DOHH2 (cell line): ENCODE measurements around the gene INPP4B.

Source experiments
- H3F3A ChIP-seq: fragments of 200-600 bp; sonication (generic), shearing (Covaris generic); 2 replicates; pipeline ENCODE4 v1.6.0; 2016; ENCODE audit warnings: antibody characterized with exemption, mild to moderate bottlenecking; ENCODE audit not compliant: control insufficient read depth, insufficient read depth
- H3K27ac ChIP-seq: fragments of 200-600 bp; sonication (generic); 2 replicates; pipeline ENCODE4 v1.5.1; 2014; ENCODE audit warnings: low read depth, mild to moderate bottlenecking, low read length, moderate library complexity
- H3K27me3 ChIP-seq: fragments of 200-600 bp; sonication (generic); 2 replicates; pipeline ENCODE4 v1.6.1; 2014; ENCODE audit warnings: mild to moderate bottlenecking, low read length, mixed read lengths; ENCODE audit not compliant: control insufficient read depth
- H3K36me3 ChIP-seq: fragments of 200-600 bp; sonication (generic); 2 replicates; pipeline ENCODE4 v1.6.1; 2014; ENCODE audit warnings: mild to moderate bottlenecking, low read length, moderate library complexity, mixed read lengths; ENCODE audit not compliant: control insufficient read depth
- H3K4me1 ChIP-seq: fragments of 200-600 bp; sonication (generic); 2 replicates; pipeline ENCODE4 v1.6.1; 2014; ENCODE audit warnings: mild to moderate bottlenecking, low read length, mixed read lengths; ENCODE audit not compliant: control insufficient read depth
- H3K4me2 ChIP-seq: fragments of 200-600 bp; sonication (generic); 2 replicates; pipeline ENCODE4 v1.6.0; 2014; ENCODE audit warnings: mild to moderate bottlenecking, low read length, moderate library complexity
- H3K4me3 ChIP-seq: fragments of 200-600 bp; sonication (generic); 2 replicates; pipeline ENCODE4 v1.5.1; 2014; ENCODE audit warnings: mild to moderate bottlenecking, low read length, mixed read lengths
- H3K79me2 ChIP-seq: fragments of 200-600 bp; sonication (generic); 2 replicates; pipeline ENCODE4 v1.6.1; 2014; ENCODE audit warnings: mild to moderate bottlenecking, low read length, mixed read lengths; ENCODE audit not compliant: control insufficient read depth
- H3K9me2 ChIP-seq: fragments of 200-600 bp; sonication (generic); replicated peaks from 2 replicates; pipeline ENCODE4 v1.6.1; 2014; ENCODE audit warnings: mild to moderate bottlenecking, low read length, mixed read lengths; ENCODE audit not compliant: control insufficient read depth
- H3K9me3 ChIP-seq: fragments of 200-600 bp; sonication (generic); 2 replicates; pipeline ENCODE4 v1.6.1; 2014; ENCODE audit warnings: antibody characterized with exemption, low read length, mixed read lengths; ENCODE audit not compliant: control insufficient read depth, insufficient read depth
- H4K20me1 ChIP-seq: fragments of 200-600 bp; sonication (generic); 2 replicates; pipeline ENCODE4 v1.6.0; 2014; ENCODE audit warnings: low read depth, mild to moderate bottlenecking, antibody characterized with exemption, low read length, moderate library complexity; ENCODE audit not compliant: control insufficient read depth, insufficient read depth
- CTCF ChIP-seq: fragments of 200-600 bp; sonication (generic); IDR thresholded peaks from one replicate; pipeline ENCODE4 v1.5.1; 2014; ENCODE audit warnings: antibody characterized with exemption, mild to moderate bottlenecking, low read depth, low read length; ENCODE audit not compliant: poor library complexity, severe bottlenecking
- EZH2phosphoT487 ChIP-seq: fragments of 200-600 bp; sonication (generic); IDR thresholded peaks from 2 replicates; pipeline ENCODE4 v1.6.1; 2017; ENCODE audit warnings: borderline replicate concordance, mild to moderate bottlenecking, antibody characterized with exemption, low read length, moderate library complexity, mixed read lengths

The INPP4B gene

GRCh38 chr4:142005519-142005918 is 840.6 kb downstream of the INPP4B start:
- Histone ChIP-seq H3K27ac (no peak overlapping the region), H3K4me1 (no peaks in the 10 kb centered on the region)

GRCh38 chr4:141999446-142000143 is 846.5 kb downstream of the INPP4B start:
- Histone ChIP-seq H3K4me3 (no peak overlapping the region), H3K79me2 (no peaks in the 10 kb centered on the region), H3K4me1 (no peaks in the 10 kb centered on the region), H4K20me1 (no peaks in the 10 kb centered on the region), H3K9me2 (no peaks in the 10 kb centered on the region), H3K27me3 (no peaks in the 10 kb centered on the region), H3K9me3 (no peaks in the 10 kb centered on the region), H3K4me2 (no peak overlapping the region), H3K36me3 (no peaks in the 10 kb centered on the region), H3F3A (no peaks in the 10 kb centered on the region), H3K27ac (no peak overlapping the region)
- no peak for TF ChIP-seq CTCF
- TF ChIP-seq EZH2phosphoT487: no peak

More at GRCh38 chr4:142005519-142005918, 840.6 kb downstream of the INPP4B start:
- no peak overlapping the region for H3K4me3 ChIP-seq
- H3K79me2 ChIP-seq: no peaks in the 10 kb centered on the region
- TF ChIP-seq EZH2phosphoT487 (no peak), CTCF (no peak)
- no peak overlapping the region for H3K4me2 ChIP-seq
- H3K9me2 ChIP-seq: no peaks in the 10 kb centered on the region
- no peaks in the 10 kb centered on the region for H3F3A ChIP-seq
- H3K9me3 ChIP-seq: no peaks in the 10 kb centered on the region
- no peaks in the 10 kb centered on the region for H4K20me1 ChIP-seq
- no peaks in the 10 kb centered on the region for H3K36me3 ChIP-seq
- H3K27me3 ChIP-seq: no peaks in the 10 kb centered on the region

- no peak overlapping the region for H3K4me2 ChIP-seq
- no peak for TF ChIP-seq EZH2phosphoT487
- no peak for TF ChIP-seq CTCF
- no peaks in the 10 kb centered on the region for H3K4me1 ChIP-seq
- no peak overlapping the region for H3K4me3 ChIP-seq
- no peak overlapping the region for H3K27ac ChIP-seq
- no peaks in the 10 kb centered on the region for H3K9me2 ChIP-seq
- no peaks in the 10 kb centered on the region for H3K27me3 ChIP-seq
- no peaks in the 10 kb centered on the region for H3K79me2 ChIP-seq
- H4K20me1 ChIP-seq: no peaks in the 10 kb centered on the region
- H3F3A ChIP-seq: no peaks in the 10 kb centered on the region
- H3K36me3 ChIP-seq: no peaks in the 10 kb centered on the region
- no peaks in the 10 kb centered on the region for H3K9me3 ChIP-seq
Measured at GRCh38 chr4:141995056-141995455, 851.0 kb downstream of the INPP4B start.
